ENCODE data around the gene SLC17A9. TPM values are rescaled to one million over a fixed set of nuclear protein-coding genes. Genes with fewer than 3 reads are reported as not detected.
A peak's percentile ranks its signal among the peaks of the same experiment; 100 is the strongest.

The SLC17A9 gene
- total and polyA plus RNA-seq, 3 experiments from 2014 or later, result 1.0 to 26.8 (median 26.4) TPM

GRCh38 chr20:62982124-62983075 lies 29.9 kb downstream of the SLC17A9 start:
- Histone ChIP-seq H3K27me3 (ENCODE audit: insufficient read depth, low read length, poor library complexity, severe bottlenecking) (peaks cover 36% of the 10 kb centered on the region), H3K27ac (ENCODE audit: low read depth, low read length) (no peak overlapping the region), H3K4me3 (ENCODE audit: low read length) (no peak overlapping the region), H3K9me3 (ENCODE audit: low read length) (no peaks in the 10 kb centered on the region), H3K36me3 (ENCODE audit: insufficient read depth, low read length) (no peaks in the 10 kb centered on the region), H3K4me1 (ENCODE audit: insufficient read depth, low read length) (peaks cover 47% of the 10 kb centered on the region)
- Mint-ChIP-seq H3K9me3 (no peaks in the 10 kb centered on the region), H3K4me3 (no peak overlapping the region), H3K27me3 (peaks cover 44 to 64% of the 10 kb centered on the region in 2 donors), H3K4me1 (peaks cover 25 to 51% (median 28%) of the 10 kb centered on the region in 3 donors), H3K27ac (no peak overlapping the region), H3K36me3 (peaks cover 0 to 1% (median 0%) of the 10 kb centered on the region in 3 donors)
- CTCF ChIA-PET, result interaction anchor here (0.6 to 1.0 kb wide), 2 partner anchors 10 to 12 kb away, joined by 3 read pairs; no protein-coding TSS in a partner anchor
- no peak for DNase-seq
- POLR2A ChIA-PET, result no interaction called here

GRCh38 chr20:62983210-62983609 lies 30.7 kb downstream of the SLC17A9 start:
- no peak overlapping the region for H3K27ac Mint-ChIP-seq
- Histone ChIP-seq H3K27me3 (ENCODE audit: insufficient read depth, low read length, poor library complexity, severe bottlenecking) (peaks cover 34% of the 10 kb centered on the region), H3K4me1 (ENCODE audit: insufficient read depth, low read length) (peaks cover 39% of the 10 kb centered on the region), H3K27ac (ENCODE audit: low read depth, low read length) (no peak overlapping the region), H3K9me3 (ENCODE audit: low read length) (no peaks in the 10 kb centered on the region), H3K4me3 (ENCODE audit: low read length) (no peak overlapping the region), H3K36me3 (ENCODE audit: insufficient read depth, low read length) (no peaks in the 10 kb centered on the region)
- peaks cover 17 to 43% (median 20%) of the 10 kb centered on the region in 3 donors for H3K4me1 Mint-ChIP-seq
- CTCF ChIA-PET, result interaction anchor here (1.0 kb wide), 1 partner anchor 10 kb away, joined by 3 read pairs; no protein-coding TSS in a partner anchor
- POLR2A ChIA-PET, result no interaction called here
- no peak for DNase-seq
- peak overlapping the region in 1 of 7 donors; percentile 41 for H3K4me3 Mint-ChIP-seq
- peaks cover 37 to 61% of the 10 kb centered on the region in 2 donors for H3K27me3 Mint-ChIP-seq
- peaks cover 0 to 1% (median 0%) of the 10 kb centered on the region in 3 donors for H3K36me3 Mint-ChIP-seq
- H3K9me3 Mint-ChIP-seq, result no peaks in the 10 kb centered on the region

- Histone ChIP-seq H3K27ac (ENCODE audit: low read depth, low read length) (no peak overlapping the region), H3K4me1 (ENCODE audit: insufficient read depth, low read length) (peaks cover 31% of the 10 kb centered on the region), H3K27me3 (ENCODE audit: insufficient read depth, low read length, poor library complexity, severe bottlenecking) (peaks cover 17% of the 10 kb centered on the region), H3K9me3 (ENCODE audit: low read length) (no peaks in the 10 kb centered on the region), H3K36me3 (ENCODE audit: insufficient read depth, low read length) (no peaks in the 10 kb centered on the region), H3K4me3 (ENCODE audit: low read length) (no peak overlapping the region)
- no peak overlapping the region for H3K4me3 Mint-ChIP-seq
- H3K27ac Mint-ChIP-seq, result peak overlapping the region in 2 of 8 donors; percentile 15 to 89
- peaks cover 28 to 60% of the 10 kb centered on the region in 2 donors for H3K27me3 Mint-ChIP-seq
- DNase-seq, result no peak
- ChIA-PET CTCF (interaction anchor here (1.0 kb wide), 1 partner anchor 12 kb away, joined by 6 read pairs; no protein-coding TSS in a partner anchor), POLR2A (no interaction called here)
- peaks cover 0 to 1% (median 0%) of the 10 kb centered on the region in 3 donors for H3K36me3 Mint-ChIP-seq
- H3K4me1 Mint-ChIP-seq, result peaks cover 16 to 32% (median 20%) of the 10 kb centered on the region in 3 donors
- no peaks in the 10 kb centered on the region for H3K9me3 Mint-ChIP-seq
Observed at GRCh38 chr20:62984666-62985443, 32.3 kb downstream of the SLC17A9 start.

GRCh38 chr20:62985444-62985778 lies 32.9 kb downstream of the SLC17A9 start:
- POLR2A ChIA-PET, result no interaction called here
- H3K9me3 ChIP-seq (ENCODE audit: low read length), result no peaks in the 10 kb centered on the region
- no peak for DNase-seq
- H3K27ac Mint-ChIP-seq, result no peak overlapping the region
- peaks cover 25 to 57% of the 10 kb centered on the region in 2 donors for H3K27me3 Mint-ChIP-seq
- H3K36me3 ChIP-seq (ENCODE audit: insufficient read depth, low read length), result no peaks in the 10 kb centered on the region
- no peak overlapping the region for H3K4me3 Mint-ChIP-seq
- CTCF ChIA-PET, result interaction anchor here (1.0 kb wide), 1 partner anchor 13 kb away, joined by 6 read pairs; no protein-coding TSS in a partner anchor
- H3K9me3 Mint-ChIP-seq, result no peaks in the 10 kb centered on the region
- peaks cover 14 to 27% (median 17%) of the 10 kb centered on the region in 3 donors for H3K4me1 Mint-ChIP-seq
- peaks cover 0 to 1% (median 0%) of the 10 kb centered on the region in 3 donors for H3K36me3 Mint-ChIP-seq
- H3K4me1 ChIP-seq (ENCODE audit: insufficient read depth, low read length), result peaks cover 26% of the 10 kb centered on the region
- H3K4me3 ChIP-seq (ENCODE audit: low read length), result no peak overlapping the region
- H3K27me3 ChIP-seq (ENCODE audit: insufficient read depth, low read length, poor library complexity, severe bottlenecking), result peaks cover 13% of the 10 kb centered on the region
- H3K27ac ChIP-seq (ENCODE audit: low read depth, low read length), result no peak overlapping the region

- peaks cover 13% of the 10 kb centered on the region for H3K27me3 ChIP-seq (ENCODE audit: insufficient read depth, low read length, poor library complexity, severe bottlenecking)
- no peak overlapping the region for H3K4me3 ChIP-seq (ENCODE audit: low read length)
- DNase-seq, result no peak
- H3K4me1 ChIP-seq (ENCODE audit: insufficient read depth, low read length), result peaks cover 18% of the 10 kb centered on the region
- no peak overlapping the region for H3K4me3 Mint-ChIP-seq
- no peaks in the 10 kb centered on the region for H3K9me3 Mint-ChIP-seq
- H3K27ac ChIP-seq (ENCODE audit: low read depth, low read length), result no peak overlapping the region
- ChIA-PET POLR2A (no interaction called here), CTCF (interaction anchor here (1.0 kb wide), 1 partner anchor 14 kb away, joined by 6 read pairs; no protein-coding TSS in a partner anchor)
- peak overlapping the region in 1 of 8 donors; percentile 84 for H3K27ac Mint-ChIP-seq
- peaks cover 7 to 19% (median 13%) of the 10 kb centered on the region in 3 donors for H3K4me1 Mint-ChIP-seq
- H3K27me3 Mint-ChIP-seq, result peaks cover 21 to 52% of the 10 kb centered on the region in 2 donors
- no peaks in the 10 kb centered on the region for H3K9me3 ChIP-seq (ENCODE audit: low read length)
- H3K36me3 ChIP-seq (ENCODE audit: insufficient read depth, low read length), result no peaks in the 10 kb centered on the region
- H3K36me3 Mint-ChIP-seq, result peaks cover 0 to 1% (median 0%) of the 10 kb centered on the region in 3 donors
Observed at GRCh38 chr20:62986257-62986800, 33.8 kb downstream of the SLC17A9 start.

- ChIA-PET CTCF (interaction anchor here (1.1 to 1.6 kb wide), 2 partner anchors 15 to 22 kb away, joined by 5 to 6 read pairs; no protein-coding TSS in a partner anchor), POLR2A (no interaction called here)
Observed at GRCh38 chr20:62987114-62987513, 34.6 kb downstream of the SLC17A9 start.

GRCh38 chr20:62989201-62989601 lies 36.7 kb downstream of the SLC17A9 start:
- peak overlapping the region; percentile 69 to 88 (median 81) for H3K4me3 Mint-ChIP-seq
- Histone ChIP-seq H3K4me3 (ENCODE audit: low read length) (peak overlapping the region; percentile 48), H3K27me3 (ENCODE audit: insufficient read depth, low read length, poor library complexity, severe bottlenecking) (no peaks in the 10 kb centered on the region), H3K9me3 (ENCODE audit: low read length) (no peaks in the 10 kb centered on the region), H3K4me1 (ENCODE audit: insufficient read depth, low read length) (peaks cover 5% of the 10 kb centered on the region), H3K36me3 (ENCODE audit: insufficient read depth, low read length) (no peaks in the 10 kb centered on the region), H3K27ac (ENCODE audit: low read depth, low read length) (no peak overlapping the region)
- POLR2A ChIA-PET, result no interaction called here
- no peaks in the 10 kb centered on the region for H3K9me3 Mint-ChIP-seq
- H3K4me1 Mint-ChIP-seq, result peaks cover 0 to 6% (median 3%) of the 10 kb centered on the region in 3 donors
- H3K27me3 Mint-ChIP-seq, result peaks cover 9 to 43% of the 10 kb centered on the region in 2 donors
- peak in 1 of 5 donors; percentile 10 for DNase-seq
- H3K27ac Mint-ChIP-seq, result peak overlapping the region in 6 of 8 donors; percentile 19 to 63 (median 53)
- no peaks in the 10 kb centered on the region for H3K36me3 Mint-ChIP-seq
- CTCF ChIA-PET, result no interaction called here

More at GRCh38 chr20:62987114-62987513, 34.6 kb downstream of the SLC17A9 start:
- peak overlapping the region in 1 of 7 donors; percentile 63 for H3K4me3 Mint-ChIP-seq
- peaks cover under 1 to 12% (median 9%) of the 10 kb centered on the region in 3 donors for H3K4me1 Mint-ChIP-seq
- peaks cover 0 to 1% (median 0%) of the 10 kb centered on the region in 3 donors for H3K36me3 Mint-ChIP-seq
- Histone ChIP-seq H3K4me3 (ENCODE audit: low read length) (no peak overlapping the region), H3K27ac (ENCODE audit: low read depth, low read length) (no peak overlapping the region), H3K27me3 (ENCODE audit: insufficient read depth, low read length, poor library complexity, severe bottlenecking) (peaks cover 5% of the 10 kb centered on the region), H3K4me1 (ENCODE audit: insufficient read depth, low read length) (peaks cover 10% of the 10 kb centered on the region), H3K9me3 (ENCODE audit: low read length) (no peaks in the 10 kb centered on the region), H3K36me3 (ENCODE audit: insufficient read depth, low read length) (no peaks in the 10 kb centered on the region)
- no peak overlapping the region for H3K27ac Mint-ChIP-seq
- no peak for DNase-seq
- H3K9me3 Mint-ChIP-seq, result no peaks in the 10 kb centered on the region
- peaks cover 17 to 50% of the 10 kb centered on the region in 2 donors for H3K27me3 Mint-ChIP-seq
